ENCODE measurements around the gene FOLH1. TPM values are rescaled to one million over a fixed set of nuclear protein-coding genes. Genes with fewer than 3 reads are reported as not detected.
"Not testable (repeated sequence)": the region's sequence is repeated elsewhere in the genome, so short reads cannot be mapped to it uniquely, and the experiment has no call there.

Gene FOLH1
- total RNA-seq, result under 1 TPM in 4 of 9 donors, not detected in 5; 0.39 to 0.98 (median 0.47) TPM
- polyA plus RNA-seq, result under 1 TPM in 1 of 2 donors, not detected in 1; 0.08 TPM
- long read RNA-seq, donor 1, result 0 reads
- long read RNA-seq, donor 2, partial matches to known transcripts, result 0 of 1 reads
- long read RNA-seq, donor 2, other reads (novel, unspliced or antisense), result 0 of 1 reads
- long read RNA-seq, donor 3, result 0 reads

- intact Hi-C loops (cut with DNase I), result no loop called here
- TF ChIP-seq POLR2A (IDR thresholded peaks at IDR 0.05), result no peak
- TF ChIP-seq CTCF (IDR thresholded peaks at IDR 0.05), result no peak
- WGBS, 4 donors, result 2 to 5% (median 3%) methylated on average over 20 to 48 of the region's 48 CpGs
- Histone ChIP-seq H3K4me1 (peaks cover 0 to 12% (median 0%) of the 10 kb centered on the region in 12 donors), H3K9me3 (no peaks in the 10 kb centered on the region), H3K4me3 (peak within 1 kb of the TSS; percentile 17 to 59 (median 50)), H3K27ac (no peak within 1 kb of the TSS), H3K27me3 (peaks cover 0 to 14% (median 0%) of the 10 kb centered on the region in 9 donors), H3K36me3 (no peaks in the 10 kb centered on the region)
- ATAC-seq (peak in 3 of 4 donors; percentile 52 to 83 (median 64)), DNase-seq (peak in 4 of 5 donors; percentile 21 to 62 (median 43))
These were observed at the start of gene FOLH1 for GRCh38 chr11:49208006-49208721. TSS of gene FOLH1 (minus strand) at chr11:49208602. CDS start at chr11:49208409, 193 bp downstream.

- H3K36me3 ChIP-seq; H3K4me3 ChIP-seq; H3K4me1 ChIP-seq; ATAC-seq; H3K9me3 ChIP-seq; DNase-seq; H3K27ac ChIP-seq; H3K27me3 ChIP-seq; intact Hi-C loops (cut with DNase I): not testable (repeated sequence)
- 80 to 87% (median 82%) methylated on average over 2 of the region's 2 CpGs for WGBS, 4 donors
These were observed 46.7 kb upstream of the FOLH1 start for GRCh38 chr11:49255148-49255547.

- H3K9me3 ChIP-seq; DNase-seq; intact Hi-C loops (cut with DNase I); H3K4me1 ChIP-seq; ATAC-seq; H3K4me3 ChIP-seq; H3K27ac ChIP-seq; H3K36me3 ChIP-seq; H3K27me3 ChIP-seq: not testable (repeated sequence)
- WGBS, 4 donors, result 75 to 80% (median 78%) methylated on average over 5 of the region's 5 CpGs
These were observed 42.8 kb upstream of the FOLH1 start for GRCh38 chr11:49251212-49251611.

- H3K27me3 ChIP-seq; H3K4me3 ChIP-seq; ATAC-seq; H3K27ac ChIP-seq; H3K9me3 ChIP-seq; H3K4me1 ChIP-seq; DNase-seq; H3K36me3 ChIP-seq; intact Hi-C loops (cut with DNase I): not testable (repeated sequence)
- 82 to 92% (median 87%) methylated on average over 5 of the region's 5 CpGs for WGBS, 4 donors
These were observed 42.2 kb upstream of the FOLH1 start for GRCh38 chr11:49250398-49251115.

- H3K27ac ChIP-seq; H3K36me3 ChIP-seq; H3K27me3 ChIP-seq; H3K9me3 ChIP-seq; DNase-seq; H3K4me3 ChIP-seq; intact Hi-C loops (cut with DNase I); H3K4me1 ChIP-seq; ATAC-seq: not testable (repeated sequence)
- 89 to 96% (median 92%) methylated on average over 3 of the region's 3 CpGs for WGBS, 4 donors
These were observed 41.0 kb upstream of the FOLH1 start for GRCh38 chr11:49249363-49249762.

GRCh38 chr11:49233685-49234084 lies 25.3 kb upstream of the FOLH1 start:
- peaks cover 0 to 10% (median 0%) of the 10 kb centered on the region in 12 donors for H3K9me3 ChIP-seq
- 55 to 73% (median 60%) methylated on average over 4 of the region's 4 CpGs for WGBS, 4 donors
- not testable (repeated sequence) for DNase-seq, H3K27ac ChIP-seq, H3K27me3 ChIP-seq, H3K4me1 ChIP-seq, ATAC-seq, H3K36me3 ChIP-seq, H3K4me3 ChIP-seq
- intact Hi-C loops (cut with DNase I), result loop anchor here in 3 of 10 donors (5.0 to 10.0 kb wide), 2 partner anchors 294 to 301 kb away; no protein-coding TSS in a partner anchor

- 70 to 76% (median 74%) methylated on average over 5 of the region's 5 CpGs for WGBS, 4 donors
- H3K27ac ChIP-seq, ATAC-seq, H3K9me3 ChIP-seq, H3K4me1 ChIP-seq, DNase-seq, H3K36me3 ChIP-seq, H3K27me3 ChIP-seq, H3K4me3 ChIP-seq: not testable (repeated sequence)
- intact Hi-C loops (cut with DNase I), result loop anchor here in 3 of 10 donors (5.0 to 10.0 kb wide), 2 partner anchors 294 to 302 kb away; no protein-coding TSS in a partner anchor
These were observed 24.6 kb upstream of the FOLH1 start for GRCh38 chr11:49233019-49233418.

All from heart left ventricle (tissue), 16 donors.